ENCODE measurements around the gene ATP5PB. TPM values are rescaled to one million over a fixed set of nuclear protein-coding genes. Genes with fewer than 3 reads are reported as not detected.

Gene ATP5PB
- total RNA-seq, 1 experiment from 2014 or later = 545 TPM

DNA sequence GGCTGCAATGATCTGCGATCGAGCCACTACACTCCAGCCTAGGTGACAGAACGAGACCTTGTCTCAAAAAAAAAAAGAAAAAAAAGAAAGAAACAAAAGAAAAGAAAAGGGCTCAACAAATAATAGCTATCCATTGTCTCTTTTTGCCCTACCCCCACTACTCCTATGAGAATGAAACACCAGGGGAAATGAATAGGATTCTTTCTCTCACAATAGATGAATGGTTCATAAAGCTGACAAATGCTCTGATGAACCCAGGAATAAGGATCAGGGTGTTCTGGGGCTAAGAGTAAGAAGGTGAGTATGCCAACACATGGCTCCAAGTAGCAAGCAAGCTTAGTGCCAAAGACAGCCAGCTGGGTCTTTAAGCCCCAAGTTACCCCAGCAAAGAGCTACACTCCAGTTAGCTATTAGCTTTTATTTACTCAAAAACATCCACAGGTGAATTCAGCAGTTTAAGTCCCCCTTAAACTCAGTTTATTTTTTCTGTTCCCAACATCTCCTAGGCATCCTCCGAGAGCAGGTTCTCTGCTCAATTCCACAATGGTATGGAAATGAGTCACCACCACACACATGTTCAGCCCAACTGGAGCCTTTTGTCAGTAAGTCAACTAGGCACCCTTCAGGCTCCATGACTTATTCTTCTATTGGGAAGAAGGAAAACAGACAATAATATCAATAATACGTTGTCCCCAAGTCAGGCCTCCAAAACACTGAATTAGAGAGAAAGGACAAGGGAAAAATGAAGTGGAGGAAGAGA lies 49.9 kb downstream of the ATP5PB start:
- Histone ChIP-seq H3K4me3 (no peak overlapping the region), H3K27ac (no peak overlapping the region), H3K27me3 (peaks cover 6% of the 10 kb centered on the region; the same call in 1 of the 2 replicates), H3K9me3 (replicated peaks) (no peaks in the 10 kb centered on the region), H3K36me3 (no peaks in the 10 kb centered on the region), H3K4me1 (no peaks in the 10 kb centered on the region)
- DNase-seq = no peak

DNA sequence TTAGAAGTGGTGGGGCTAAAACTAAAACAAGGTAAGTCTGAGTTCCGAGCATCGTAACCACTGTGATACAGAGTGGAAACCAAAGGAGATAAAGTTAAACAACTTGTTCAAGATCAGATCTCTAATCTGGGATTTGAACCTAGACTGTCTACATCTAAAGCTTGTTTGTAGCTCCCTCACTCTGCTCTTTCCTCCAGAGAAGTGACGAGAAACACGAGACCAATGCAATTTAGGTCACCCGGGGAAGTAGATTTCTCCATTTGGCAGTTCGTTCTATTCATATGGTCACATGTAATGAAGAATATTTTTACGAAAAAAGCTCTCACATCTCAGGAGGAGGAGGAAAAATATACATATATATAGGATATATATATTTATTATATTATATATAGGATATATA lies 52.4 kb downstream of the ATP5PB start:
- Histone ChIP-seq H3K9me3 (replicated peaks) (no peaks in the 10 kb centered on the region), H3K27me3 (peaks cover 3% of the 10 kb centered on the region; the same call in 1 of the 2 replicates), H3K27ac (no peak overlapping the region), H3K4me1 (no peaks in the 10 kb centered on the region), H3K4me3 (no peak overlapping the region), H3K36me3 (no peaks in the 10 kb centered on the region)
- no peak for DNase-seq

DNA sequence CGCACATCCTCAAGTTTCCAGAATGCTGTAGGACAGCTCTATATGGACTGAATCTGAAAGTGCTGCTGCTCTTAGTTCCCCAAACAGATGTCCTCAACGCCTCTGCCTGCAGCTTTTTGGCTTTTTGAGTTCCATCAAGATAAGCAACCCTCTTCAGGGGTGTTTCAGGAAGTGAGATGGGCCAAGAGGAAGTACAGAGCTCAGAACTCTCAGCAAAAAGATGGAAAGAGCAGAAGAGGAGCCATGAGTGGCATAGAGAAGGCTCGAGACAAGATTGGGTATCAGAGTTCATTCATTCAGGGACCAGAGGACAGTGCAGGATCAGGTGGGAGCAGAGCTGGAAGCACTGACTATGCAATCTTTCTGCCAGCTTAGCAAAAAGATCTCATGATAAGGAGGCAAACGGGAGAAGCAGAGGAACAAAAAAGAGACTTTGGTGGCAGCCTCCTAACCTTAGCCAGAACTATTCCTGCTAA lies 54.4 kb downstream of the ATP5PB start, which contains the start of the genes ADORA3 and TMIGD3:
Gene ADORA3 (minus strand): TSS at position 49 of the 476 bp plus-strand sequence. CDS start 279 bp downstream, outside the sequence.
Gene TMIGD3 (minus strand): TSS at position 49 of the 476 bp plus-strand sequence. CDS start 279 bp downstream, outside the sequence.
- H3K36me3 ChIP-seq = no peaks in the 10 kb centered on the region
- peaks cover 3% of the 10 kb centered on the region; the same call in 1 of the 2 replicates for H3K27me3 ChIP-seq
- peaks cover 3% of the 10 kb centered on the region; the same call in 1 of the 2 replicates for H3K4me1 ChIP-seq
- DNase-seq = no peak
- H3K4me3 ChIP-seq = no peak within 1 kb of the TSS
- no peaks in the 10 kb centered on the region for H3K9me3 ChIP-seq (replicated peaks)
- H3K27ac ChIP-seq = no peak within 1 kb of the TSS

DNA sequence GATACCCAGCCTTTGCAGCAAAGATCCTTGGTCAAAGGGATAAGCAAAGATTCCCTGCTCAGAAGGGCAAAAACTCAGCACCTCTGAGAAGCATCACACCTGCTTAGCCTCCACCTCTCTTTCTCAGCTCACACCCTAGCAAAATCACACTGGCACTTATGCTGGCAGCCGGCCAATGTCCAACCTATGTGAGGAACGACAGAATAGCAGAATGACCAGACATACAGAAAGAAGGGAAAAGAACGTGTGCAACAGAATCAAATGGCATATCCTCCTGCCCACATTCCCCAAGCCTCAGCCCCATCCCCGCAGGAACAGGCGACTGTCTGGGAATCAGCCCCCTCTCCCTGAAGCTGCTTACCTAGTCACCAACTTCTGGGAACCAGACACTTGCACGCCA lies 54.8 kb downstream of the ATP5PB start:
- no peak for DNase-seq
- peaks cover 3% of the 10 kb centered on the region; the same call in 1 of the 2 replicates for H3K27me3 ChIP-seq
- no peaks in the 10 kb centered on the region for H3K36me3 ChIP-seq
- no peak overlapping the region for H3K4me3 ChIP-seq
- peaks cover 3% of the 10 kb centered on the region; the same call in 1 of the 2 replicates for H3K4me1 ChIP-seq
- H3K9me3 ChIP-seq (replicated peaks) = no peaks in the 10 kb centered on the region
- no peak overlapping the region for H3K27ac ChIP-seq

DNA sequence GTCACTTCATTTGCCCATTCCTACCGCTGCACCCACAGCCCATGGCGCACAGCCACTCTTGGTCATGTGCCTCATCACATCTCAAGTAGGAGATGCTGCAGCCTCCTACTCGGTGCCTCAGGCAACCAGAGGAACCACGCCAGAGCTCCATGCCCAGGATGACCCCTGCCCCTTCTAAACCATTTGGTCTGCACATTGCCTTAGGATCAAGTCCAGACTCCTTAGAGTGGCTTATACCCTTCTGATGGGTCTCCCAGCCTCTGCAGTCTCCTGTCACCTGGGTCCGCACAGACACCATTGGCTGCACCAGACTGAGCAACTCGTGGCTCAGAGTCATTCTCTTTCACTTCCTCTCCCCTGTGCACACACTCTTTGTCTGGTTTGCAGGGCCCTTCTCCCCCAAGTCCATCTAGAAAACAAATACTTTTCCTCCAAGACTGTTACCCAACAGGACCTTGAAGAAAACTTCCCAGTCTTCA lies 56.4 kb downstream of the ATP5PB start:
- H3K36me3 ChIP-seq = no peaks in the 10 kb centered on the region
- H3K9me3 ChIP-seq (replicated peaks) = no peaks in the 10 kb centered on the region
- H3K27me3 ChIP-seq = peaks cover 3% of the 10 kb centered on the region; the same call in 1 of the 2 replicates
- H3K27ac ChIP-seq = no peak overlapping the region
- no peak for DNase-seq
- H3K4me3 ChIP-seq = no peak overlapping the region
- H3K4me1 ChIP-seq = peaks cover 3% of the 10 kb centered on the region; the same call in 1 of the 2 replicates

DNA sequence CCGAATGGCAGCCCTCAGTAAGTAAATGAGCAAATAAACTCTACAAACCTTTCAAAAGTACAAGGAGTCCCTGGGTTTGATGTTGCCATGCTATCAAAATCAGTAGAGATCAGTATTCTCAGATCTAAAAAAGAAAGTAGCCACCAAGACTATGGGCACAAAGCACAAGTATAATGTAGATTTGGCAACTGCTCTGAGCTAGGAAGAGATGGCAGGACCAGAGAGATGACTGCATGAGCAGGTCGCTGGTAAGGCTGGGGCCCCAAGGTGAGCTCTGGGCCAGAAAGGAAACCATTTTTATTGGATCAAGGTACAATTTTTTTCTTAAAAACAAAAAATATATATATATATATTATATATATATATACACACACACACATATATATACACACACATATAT lies 57.3 kb downstream of the ATP5PB start:
- Histone ChIP-seq H3K27ac (no peak overlapping the region), H3K36me3 (no peaks in the 10 kb centered on the region), H3K4me3 (no peak overlapping the region), H3K27me3 (peaks cover 1% of the 10 kb centered on the region; the same call in 1 of the 2 replicates), H3K4me1 (peaks cover 3% of the 10 kb centered on the region; the same call in 1 of the 2 replicates), H3K9me3 (replicated peaks) (no peaks in the 10 kb centered on the region)
- DNase-seq = no peak

DNA sequence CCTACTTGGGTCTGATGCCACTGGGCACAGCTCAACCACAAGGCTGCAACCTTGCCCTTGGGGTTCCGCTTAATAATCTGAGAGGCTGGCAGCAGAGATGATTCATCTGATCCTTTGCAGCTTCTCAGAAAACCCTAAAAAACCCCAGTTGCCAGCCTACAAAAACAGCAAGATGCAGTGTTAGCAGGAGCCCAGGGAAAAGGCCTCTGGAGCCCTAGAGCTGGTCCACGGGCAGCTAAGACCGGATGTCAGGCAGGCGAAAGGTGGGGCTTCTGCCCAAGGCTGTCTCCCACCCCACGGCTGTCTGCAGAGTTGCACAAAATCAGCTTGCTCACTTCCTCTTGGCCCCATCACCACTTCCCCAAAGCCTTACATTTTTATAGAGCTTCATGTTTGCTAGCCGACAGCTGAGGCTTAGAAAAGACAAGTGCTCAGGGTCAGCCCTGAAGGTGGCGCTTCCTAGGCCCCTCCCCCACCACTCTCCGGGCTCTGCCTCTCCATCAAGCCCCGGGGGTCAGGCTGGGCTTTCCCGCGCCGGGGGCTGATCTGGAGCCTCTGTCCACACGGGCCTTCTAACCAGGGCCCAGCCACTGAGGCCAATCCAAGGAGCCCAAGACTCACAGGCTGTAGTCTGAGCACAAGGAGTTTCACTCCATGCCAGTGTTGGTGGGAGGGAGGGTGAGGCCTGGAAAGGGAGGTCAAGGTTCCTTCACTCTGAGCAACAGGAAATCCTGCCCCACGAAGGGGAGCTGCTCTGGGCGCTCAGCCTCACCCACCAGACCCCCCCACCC lies 58.3 kb downstream of the ATP5PB start:
- peak; percentile 88 to 90 for DNase-seq
- Histone ChIP-seq H3K4me3 (peak overlapping the region; percentile 56), H3K36me3 (no peaks in the 10 kb centered on the region), H3K27me3 (no peaks in the 10 kb centered on the region), H3K4me1 (peaks cover 3% of the 10 kb centered on the region; the same call in 1 of the 2 replicates), H3K27ac (peak overlapping the region; percentile 81), H3K9me3 (replicated peaks) (no peaks in the 10 kb centered on the region)

DNA sequence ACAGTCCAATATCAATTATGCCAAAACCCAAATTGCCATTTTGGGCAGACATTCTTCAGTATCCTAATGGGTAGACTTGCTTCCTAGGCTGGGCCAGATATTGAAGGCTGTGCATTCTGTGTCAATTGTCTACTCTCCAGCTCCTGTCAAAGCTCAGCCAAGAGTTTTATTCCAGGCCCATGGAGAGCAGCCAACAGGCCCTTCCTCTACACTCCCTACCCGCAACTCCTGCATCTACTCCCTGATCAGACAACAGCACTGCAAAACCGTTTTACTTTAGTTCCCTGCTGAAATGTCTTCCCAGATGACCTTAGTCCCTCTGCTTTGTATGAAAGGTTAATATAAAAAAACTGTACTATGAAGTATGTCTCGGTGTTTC lies 60.7 kb downstream of the ATP5PB start:
- Histone ChIP-seq H3K4me1 (peaks cover 3% of the 10 kb centered on the region; the same call in 1 of the 2 replicates), H3K27me3 (no peaks in the 10 kb centered on the region), H3K36me3 (no peaks in the 10 kb centered on the region), H3K27ac (no peak overlapping the region), H3K9me3 (replicated peaks) (no peaks in the 10 kb centered on the region), H3K4me3 (no peak overlapping the region)
- DNase-seq = no peak

DNA sequence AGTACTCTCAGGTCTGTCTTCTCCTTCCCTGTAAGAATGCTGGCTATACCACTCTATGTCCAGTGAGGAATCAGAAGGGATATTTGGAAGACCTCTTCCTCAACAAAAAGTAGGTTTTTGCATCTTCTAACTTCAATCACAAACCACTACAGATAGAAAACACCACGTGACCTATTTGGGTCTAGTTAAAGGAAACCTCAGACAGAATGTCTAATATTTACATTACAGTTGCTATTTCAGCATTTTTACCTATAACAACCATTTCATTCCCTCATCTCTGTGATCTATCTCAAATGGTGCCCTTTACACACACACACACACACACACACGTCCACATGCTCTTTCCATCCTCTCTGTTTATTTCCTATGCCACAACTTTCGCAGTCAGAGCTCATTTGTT lies 62.1 kb downstream of the ATP5PB start:
- no peaks in the 10 kb centered on the region for H3K9me3 ChIP-seq (replicated peaks)
- DNase-seq = no peak
- no peak overlapping the region for H3K27ac ChIP-seq
- no peaks in the 10 kb centered on the region for H3K27me3 ChIP-seq
- H3K36me3 ChIP-seq = no peaks in the 10 kb centered on the region
- no peak overlapping the region for H3K4me3 ChIP-seq
- peaks cover 3% of the 10 kb centered on the region; the same call in 1 of the 2 replicates for H3K4me1 ChIP-seq

Other genes with a start within 250 kb of the ATP5PB start
- gene DENND2D, start 248.8 kb upstream of the ATP5PB start, total RNA-seq (2014; rRNA removed; shearing (Covaris generic)) = not detected in 2 replicates
- 0.53 and 1.6 TPM in 2 replicates for gene CHI3L2, start 221.8 kb upstream of the ATP5PB start, total RNA-seq (2014; rRNA removed; shearing (Covaris generic))
- gene CHIA, start 158.6 kb upstream of the ATP5PB start, total RNA-seq (2014; rRNA removed; shearing (Covaris generic)) = not detected in 2 replicates
- gene OVGP1, start 21.7 kb upstream of the ATP5PB start, total RNA-seq (2014; rRNA removed; shearing (Covaris generic)) = 0.66 and 1.8 TPM in 2 replicates
- gene WDR77, start 208 bp upstream of the ATP5PB start, total RNA-seq (2014; rRNA removed; shearing (Covaris generic)) = 79.8 and 80.9 TPM in 2 replicates
- gene C1orf162, start 24.5 kb downstream of the ATP5PB start, total RNA-seq (2014; rRNA removed; shearing (Covaris generic)) = 0.13 and 0.24 TPM in 2 replicates
- 0.10 TPM in 1 of 2 replicates, not detected in the other for gene ADORA3, start 54.2 kb downstream of the ATP5PB start, total RNA-seq (2014; rRNA removed; shearing (Covaris generic))
- gene TMIGD3, start 54.2 kb downstream of the ATP5PB start, total RNA-seq (2014; rRNA removed; shearing (Covaris generic)) = not detected in 2 replicates
- 33.8 and 39.0 TPM in 2 replicates for gene RAP1A, start 170.3 kb downstream of the ATP5PB start, total RNA-seq (2014; rRNA removed; shearing (Covaris generic))